Activated gamma-delta T cell treated with Interleukin-2 at 50 U/mL for 16 hours (primary cell): ENCODE data around the gene TRANK1.
"Not testable (repeated sequence)": the region's sequence is repeated elsewhere in the genome, so short reads cannot be mapped to it uniquely, and the experiment has no call there.

ENCODE experiments used
- DNase-seq: peaks from one replicate; pipeline ENCODE4 v3.0.0-alpha.2; 2020

TRANK1 gene

DNA sequence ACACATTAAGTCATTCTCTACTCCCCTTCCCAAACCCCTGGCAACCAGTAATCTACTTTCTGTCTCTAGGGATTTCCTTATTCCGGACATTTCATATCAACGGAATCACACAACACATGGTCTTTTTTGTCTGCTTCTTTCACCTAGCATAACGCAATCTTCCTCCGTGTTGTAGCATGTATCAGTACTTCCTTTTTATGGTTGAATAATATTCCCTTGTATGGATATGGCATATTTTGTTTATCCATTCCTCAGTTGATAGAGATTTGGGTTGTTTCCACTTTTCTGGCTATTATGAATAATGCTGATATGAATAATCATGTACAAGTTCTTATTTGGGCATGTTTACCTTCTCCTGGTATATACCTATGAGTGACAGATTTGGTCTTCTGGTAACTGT lies 63.1 kb downstream of the TRANK1 start:
- DNase-seq, result no peak

GRCh38 chr3:36879842-36880241 lies 65.0 kb downstream of the TRANK1 start:
- DNase-seq, result not testable (repeated sequence)

- no peak for DNase-seq
Observed at GRCh38 chr3:36877930-36878685, 66.7 kb downstream of the TRANK1 start.

DNA sequence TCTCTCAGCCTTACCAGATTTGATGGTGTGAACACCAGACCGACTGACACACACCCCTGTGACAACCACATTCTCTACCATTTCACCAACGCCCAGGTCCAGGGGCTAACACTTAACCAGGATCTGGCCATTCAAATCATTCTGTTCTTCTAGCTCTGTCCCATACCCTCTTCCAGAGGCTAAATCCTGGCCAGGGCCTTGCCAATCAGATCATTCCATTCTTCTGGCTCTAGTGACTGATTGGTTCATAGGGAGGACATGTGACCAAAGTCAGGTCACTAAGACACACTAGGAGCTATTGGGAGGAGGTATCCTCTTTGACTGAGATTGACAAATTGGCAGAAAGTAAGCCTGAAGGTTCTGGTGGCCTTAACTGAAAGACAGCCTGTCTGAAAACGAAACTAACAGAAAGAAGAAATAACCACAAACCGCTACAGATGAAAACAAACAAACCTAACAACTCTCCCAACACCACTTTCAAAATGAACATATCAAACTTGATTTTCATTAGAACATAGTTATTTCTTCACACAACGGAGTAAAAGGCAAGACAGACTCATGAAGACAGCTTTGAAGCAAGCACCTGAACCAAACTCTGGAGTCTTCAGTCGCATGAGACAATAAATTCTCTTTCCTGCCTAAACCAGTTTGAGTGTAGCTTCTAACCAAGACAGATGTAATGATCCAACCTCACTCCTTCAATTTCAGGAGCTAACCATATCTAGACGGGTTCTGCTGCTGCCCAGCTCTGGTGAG lies 68.5 kb downstream of the TRANK1 start:
- DNase-seq, result peak; percentile 13

DNA sequence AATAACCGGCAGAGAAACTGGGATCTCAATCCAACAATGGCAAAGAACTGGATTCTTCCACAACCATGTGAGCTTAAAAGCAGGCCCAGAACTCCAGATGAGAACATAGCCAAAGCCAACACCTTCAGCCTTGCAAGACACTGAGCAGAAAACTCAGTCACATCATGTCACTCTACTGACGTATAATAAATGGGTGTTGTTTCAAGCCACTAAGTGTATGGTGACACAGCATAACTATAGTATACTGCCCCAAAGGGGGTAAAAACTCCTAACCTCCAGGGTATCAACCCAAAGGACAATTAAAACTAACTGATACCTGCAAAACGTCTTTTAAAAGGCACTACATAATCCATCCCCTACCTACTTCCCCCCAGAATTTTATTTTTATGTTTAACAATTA lies 69.5 kb downstream of the TRANK1 start:
- no peak for DNase-seq

DNA sequence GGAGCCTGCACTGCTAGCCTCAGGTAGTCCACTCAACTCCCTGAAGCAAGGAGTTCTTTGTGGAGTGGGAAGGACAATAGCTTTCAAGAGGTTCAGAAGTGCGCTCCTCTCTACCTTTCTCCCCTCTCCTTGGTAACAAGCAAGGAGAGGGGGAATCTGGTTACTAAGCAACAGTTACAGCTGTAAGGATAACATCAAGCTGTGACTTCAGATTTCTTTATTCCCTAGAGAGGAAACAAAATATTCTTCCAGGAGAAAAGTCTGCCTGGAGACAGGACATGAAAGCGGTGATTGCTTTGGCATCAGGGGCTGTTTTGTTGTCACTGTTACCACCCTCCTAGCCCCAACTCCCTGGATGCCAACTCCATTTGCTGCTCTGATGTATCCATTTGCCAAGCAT lies 70.4 kb downstream of the TRANK1 start:
- no peak for DNase-seq

DNA sequence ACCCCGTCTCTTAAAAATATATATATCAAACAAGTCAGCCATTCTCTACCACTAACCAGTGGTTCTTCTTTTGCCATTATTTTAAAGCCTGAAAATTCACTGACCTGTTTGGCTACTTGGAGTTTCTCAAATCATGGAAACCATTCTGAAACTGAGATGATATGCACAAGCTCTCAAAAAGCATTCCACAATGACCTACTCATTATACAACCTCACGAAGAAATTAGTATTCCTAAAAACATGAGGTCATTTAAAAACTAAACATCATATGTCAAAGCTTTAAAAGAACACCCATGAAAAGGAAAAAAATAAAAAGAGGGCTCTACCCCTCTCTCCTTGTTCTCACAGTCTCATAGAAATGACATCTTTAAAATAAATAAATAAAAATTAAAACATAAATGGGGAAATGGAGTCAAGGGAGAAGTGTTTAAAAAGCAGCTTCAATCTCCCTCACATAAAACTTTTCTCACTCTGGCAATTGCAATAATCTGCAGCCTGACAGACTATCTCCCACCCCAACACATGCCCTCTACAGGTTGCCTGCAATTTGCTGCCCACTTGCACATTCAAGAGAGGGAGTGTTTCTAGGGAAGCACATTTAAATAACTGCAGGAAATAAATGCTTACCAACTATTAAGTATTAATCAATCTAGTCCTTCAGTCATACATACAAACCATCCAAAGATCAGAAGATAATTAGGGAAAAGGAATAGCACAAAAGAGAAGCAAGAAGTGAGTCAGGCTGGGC lies 73.3 kb downstream of the TRANK1 start:
- DNase-seq, result no peak

- DNase-seq, result peak; percentile 47
Observed at GRCh38 chr3:36868614-36869436, 76.0 kb downstream of the TRANK1 start.

GRCh38 chr3:36867810-36868209 lies 77.0 kb downstream of the TRANK1 start:
- no peak for DNase-seq

DNA sequence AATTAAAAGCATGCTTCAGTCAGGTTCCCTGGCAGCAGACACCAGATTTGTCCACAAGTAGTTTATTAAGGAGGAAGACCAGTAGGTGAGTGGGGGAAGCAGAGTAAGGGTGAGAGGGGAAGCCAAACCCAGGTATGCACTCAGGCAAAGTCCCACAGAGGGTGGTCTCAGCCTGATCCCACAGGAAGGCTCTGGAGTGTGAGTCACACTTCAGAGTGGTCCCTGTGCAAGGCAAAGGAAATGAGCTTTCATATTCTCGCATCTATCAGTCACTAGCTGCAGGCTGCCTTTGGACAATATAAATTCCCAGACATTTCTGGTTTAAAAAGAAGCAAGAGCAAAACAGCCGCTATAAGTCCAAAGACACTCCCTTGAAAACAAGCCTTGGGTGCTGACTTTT lies 78.5 kb downstream of the TRANK1 start:
- no peak for DNase-seq

DNA sequence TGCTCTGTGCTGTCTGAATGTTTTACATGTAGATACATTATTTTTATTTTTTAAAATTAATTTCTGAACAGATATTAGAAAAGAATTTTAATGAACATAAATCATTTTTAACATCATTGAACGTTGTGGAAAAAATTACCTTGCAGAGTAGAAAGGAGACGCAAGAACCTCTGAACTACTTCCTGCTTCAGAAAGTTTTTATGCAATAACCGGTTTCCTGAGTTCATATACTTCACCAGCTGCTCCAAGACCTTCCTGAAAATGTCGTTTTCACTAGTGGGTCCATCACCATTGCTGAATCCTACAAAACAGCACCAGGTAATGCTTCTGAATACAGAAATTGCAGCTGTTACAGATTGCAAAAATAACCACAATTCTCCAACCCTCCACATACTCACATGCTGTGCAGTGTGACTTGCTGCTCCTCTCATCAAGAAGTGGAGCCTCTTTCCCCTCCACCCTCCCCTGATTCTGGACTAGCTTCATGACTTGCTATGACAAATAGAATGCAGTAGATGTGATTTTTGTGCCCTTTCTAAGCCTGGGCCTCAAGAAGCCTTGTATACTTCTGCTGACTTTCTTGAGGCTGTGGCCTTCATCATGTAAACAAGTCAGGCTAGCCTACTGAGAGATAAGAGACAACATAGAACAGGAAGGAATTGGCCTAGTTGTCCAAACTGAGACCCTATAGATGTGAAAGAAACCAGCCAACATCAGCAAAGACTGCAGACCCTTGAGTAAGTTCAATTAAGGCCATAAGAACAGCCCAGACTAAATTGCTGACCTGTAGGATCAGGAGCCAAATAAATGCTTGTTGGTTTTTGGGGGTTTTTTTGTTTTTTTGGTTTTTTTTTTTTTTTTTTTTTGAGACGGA lies 80.4 kb downstream of the TRANK1 start:
- no peak for DNase-seq

DNA sequence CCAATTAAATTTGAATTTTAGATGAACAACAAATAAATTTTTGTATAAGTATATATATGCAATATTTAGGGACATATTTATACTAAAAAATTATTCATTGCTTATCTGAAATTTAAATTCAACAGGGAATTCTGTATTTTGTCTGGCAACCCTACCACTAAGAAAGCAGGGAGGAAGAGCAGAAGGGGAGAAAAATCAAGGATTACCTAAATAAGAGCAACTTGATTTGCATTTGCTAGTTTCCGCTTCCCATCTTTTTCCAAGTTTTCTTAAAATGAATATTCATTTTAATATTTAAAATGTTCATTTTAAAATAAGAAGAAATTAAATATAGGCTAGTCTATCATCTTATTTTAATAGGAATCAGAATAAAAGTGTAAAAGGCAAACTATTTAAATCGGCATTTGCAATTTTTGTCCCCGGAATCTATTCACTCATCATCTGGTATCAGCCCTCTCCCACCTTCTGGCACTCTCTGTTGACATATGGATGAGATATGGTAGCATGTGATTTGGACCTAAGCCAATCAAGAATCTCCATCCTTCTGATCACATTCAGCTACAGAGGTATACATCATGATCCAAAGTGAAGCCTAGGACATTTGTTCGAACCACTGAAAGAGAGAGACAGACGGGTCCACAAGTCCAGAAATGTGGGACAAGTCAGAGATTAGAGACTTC lies 82.6 kb downstream of the TRANK1 start:
- DNase-seq, result no peak

DNA sequence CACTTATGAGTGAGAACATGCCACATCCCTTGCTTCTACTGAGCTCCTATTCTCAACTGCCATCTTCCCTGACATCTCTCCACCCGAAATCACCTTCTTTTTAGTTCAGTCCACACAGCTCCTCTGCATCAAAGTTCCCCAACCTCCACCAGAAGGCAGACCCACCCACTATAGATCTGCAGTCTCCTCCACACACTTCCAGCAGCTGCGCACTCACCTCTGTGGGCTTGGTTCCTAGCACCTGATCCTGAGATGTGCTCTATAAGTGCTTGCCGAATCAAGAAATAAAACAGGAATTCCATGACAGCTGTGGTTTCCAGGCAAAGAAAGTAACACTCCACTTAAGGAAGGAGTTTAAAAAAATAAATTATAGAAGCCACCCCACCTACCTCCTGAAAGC lies 85.4 kb downstream of the TRANK1 start:
- DNase-seq, result no peak

GRCh38 chr3:36852071-36852470 lies 92.8 kb downstream of the TRANK1 start:
- DNase-seq, result no peak

GRCh38 chr3:36850743-36851142 lies 94.1 kb downstream of the TRANK1 start:
- DNase-seq, result no peak

- no peak for DNase-seq
Observed at GRCh38 chr3:36846406-36846805, 98.4 kb downstream of the TRANK1 start.

- peak; percentile 38 for DNase-seq
Observed at GRCh38 chr3:36843065-36844051, 101.5 kb downstream of the TRANK1 start.

DNA sequence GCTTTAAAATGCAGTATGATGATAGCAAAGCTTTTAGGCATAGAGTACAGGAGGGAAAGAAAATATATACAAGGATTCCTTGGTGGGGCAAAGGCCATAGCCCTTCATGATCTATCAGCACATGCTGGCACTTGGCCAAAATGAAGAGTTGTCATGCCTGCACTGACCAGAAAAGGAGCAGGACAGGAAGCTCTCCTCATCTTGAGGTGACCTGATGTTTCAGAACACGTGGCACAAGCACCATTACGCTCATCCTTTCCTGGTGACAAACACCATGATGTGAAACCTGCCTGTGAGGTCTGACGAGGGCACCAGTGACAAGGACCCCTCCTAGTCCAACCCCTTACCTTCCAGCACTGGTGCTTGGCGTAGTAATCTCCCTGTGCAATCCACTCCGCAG lies 102.6 kb downstream of the TRANK1 start:
- DNase-seq, result no peak

- DNase-seq, result no peak
Observed at GRCh38 chr3:36840453-36840921, 104.4 kb downstream of the TRANK1 start.

GRCh38 chr3:36837089-36837488 lies 107.8 kb downstream of the TRANK1 start:
- DNase-seq, result no peak
